ENCODE results near the gene FMN2.

DNA sequence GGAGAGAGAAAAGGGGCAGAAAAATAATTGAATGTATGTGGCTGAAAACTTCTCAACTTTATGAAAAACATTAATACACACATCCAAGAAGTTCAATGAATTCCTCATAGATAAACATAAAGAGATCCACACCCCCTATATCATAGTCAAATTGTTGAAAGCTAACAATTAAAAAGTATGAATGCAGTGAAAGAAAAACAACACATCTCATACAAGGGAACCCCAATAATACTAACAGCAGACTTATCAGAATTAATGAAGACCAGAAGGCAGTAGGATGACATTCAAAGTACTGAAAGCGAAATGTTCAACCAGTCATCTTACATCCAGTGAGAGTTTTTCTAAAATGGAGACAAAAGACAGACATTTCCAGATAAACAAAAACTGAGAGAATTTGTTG, 134.4 kb downstream of the FMN2 start:
- TF ChIP-seq, protein P1, sequence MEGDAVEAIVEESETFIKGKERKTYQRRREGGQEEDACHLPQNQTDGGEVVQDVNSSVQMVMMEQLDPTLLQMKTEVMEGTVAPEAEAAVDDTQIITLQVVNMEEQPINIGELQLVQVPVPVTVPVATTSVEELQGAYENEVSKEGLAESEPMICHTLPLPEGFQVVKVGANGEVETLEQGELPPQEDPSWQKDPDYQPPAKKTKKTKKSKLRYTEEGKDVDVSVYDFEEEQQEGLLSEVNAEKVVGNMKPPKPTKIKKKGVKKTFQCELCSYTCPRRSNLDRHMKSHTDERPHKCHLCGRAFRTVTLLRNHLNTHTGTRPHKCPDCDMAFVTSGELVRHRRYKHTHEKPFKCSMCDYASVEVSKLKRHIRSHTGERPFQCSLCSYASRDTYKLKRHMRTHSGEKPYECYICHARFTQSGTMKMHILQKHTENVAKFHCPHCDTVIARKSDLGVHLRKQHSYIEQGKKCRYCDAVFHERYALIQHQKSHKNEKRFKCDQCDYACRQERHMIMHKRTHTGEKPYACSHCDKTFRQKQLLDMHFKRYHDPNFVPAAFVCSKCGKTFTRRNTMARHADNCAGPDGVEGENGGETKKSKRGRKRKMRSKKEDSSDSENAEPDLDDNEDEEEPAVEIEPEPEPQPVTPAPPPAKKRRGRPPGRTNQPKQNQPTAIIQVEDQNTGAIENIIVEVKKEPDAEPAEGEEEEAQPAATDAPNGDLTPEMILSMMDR (IDR thresholded peaks at IDR 0.05) = no peak
- TF ChIP-seq POLR2AphosphoS5 (IDR thresholded peaks at IDR 0.05) (no peak), POLR2A (IDR thresholded peaks at IDR 0.05) (no peak), EP300 (IDR thresholded peaks at IDR 0.05) (no peak)
